Measurements from ENCODE around the gene KIR2DL3.

GRCh38 chr19:54724644-54725043 is 13.7 kb upstream of the KIR2DL3 start:
- TF ChIP-seq, protein P1, sequence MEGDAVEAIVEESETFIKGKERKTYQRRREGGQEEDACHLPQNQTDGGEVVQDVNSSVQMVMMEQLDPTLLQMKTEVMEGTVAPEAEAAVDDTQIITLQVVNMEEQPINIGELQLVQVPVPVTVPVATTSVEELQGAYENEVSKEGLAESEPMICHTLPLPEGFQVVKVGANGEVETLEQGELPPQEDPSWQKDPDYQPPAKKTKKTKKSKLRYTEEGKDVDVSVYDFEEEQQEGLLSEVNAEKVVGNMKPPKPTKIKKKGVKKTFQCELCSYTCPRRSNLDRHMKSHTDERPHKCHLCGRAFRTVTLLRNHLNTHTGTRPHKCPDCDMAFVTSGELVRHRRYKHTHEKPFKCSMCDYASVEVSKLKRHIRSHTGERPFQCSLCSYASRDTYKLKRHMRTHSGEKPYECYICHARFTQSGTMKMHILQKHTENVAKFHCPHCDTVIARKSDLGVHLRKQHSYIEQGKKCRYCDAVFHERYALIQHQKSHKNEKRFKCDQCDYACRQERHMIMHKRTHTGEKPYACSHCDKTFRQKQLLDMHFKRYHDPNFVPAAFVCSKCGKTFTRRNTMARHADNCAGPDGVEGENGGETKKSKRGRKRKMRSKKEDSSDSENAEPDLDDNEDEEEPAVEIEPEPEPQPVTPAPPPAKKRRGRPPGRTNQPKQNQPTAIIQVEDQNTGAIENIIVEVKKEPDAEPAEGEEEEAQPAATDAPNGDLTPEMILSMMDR (conservative IDR thresholded peaks at IDR 0.05 in 1 of 2, IDR thresholded peaks at IDR 0.05 in 1 of 2; ENCODE audit: extremely low read depth in 1 of 2, insufficient read depth in 1 of 2, low read depth in 1 of 2, low read length in 2 of 2): no peak
- no peak for TF ChIP-seq EZH2 (IDR thresholded peaks at IDR 0.05; ENCODE audit: borderline replicate concordance, low read length)

All from mammary epithelial cell (primary cell).